PFSK-1 (cell line): ENCODE measurements around the gene ACOX1.

Experiments used
- FOXP2 ChIP-seq: optimal IDR thresholded peaks from 2 replicates; pipeline ENCODE3; 2011; ENCODE audit warnings: borderline replicate concordance, control low read depth, inconsistent platforms; ENCODE audit not compliant: insufficient read depth; ENCODE audit errors: extremely low read length, extremely low read depth
- POLR2AphosphoS5 ChIP-seq: IDR thresholded peaks from 2 replicates; pipeline ENCODE4 v1.6.1; 2012; ENCODE audit warnings: low read depth, mild to moderate bottlenecking, control low read depth, low read length, moderate library complexity
- REST ChIP-seq, 2 experiments: IDR thresholded peaks; 2 replicates each; pipeline versions ENCODE4 v1.6.1 to v1.8.0; 2011 to 2012; ENCODE audit warnings: low read depth in 2 of 2, low read length in 2 of 2, control low read depth in 1 of 2, inconsistent platforms in 1 of 2, mild to moderate bottlenecking in 1 of 2, moderate library complexity in 1 of 2; ENCODE audit not compliant: insufficient read depth in 1 of 2
- SIN3A ChIP-seq: IDR thresholded peaks from 2 replicates; pipeline ENCODE4 v1.6.1; 2012; ENCODE audit warnings: mild to moderate bottlenecking, low read length, moderate library complexity, borderline replicate concordance; ENCODE audit not compliant: insufficient read depth
- TAF1 ChIP-seq: IDR thresholded peaks from 2 replicates; pipeline ENCODE4 v1.6.1; 2012; ENCODE audit warnings: low read length, control low read depth, borderline replicate concordance; ENCODE audit not compliant: insufficient read depth

The ACOX1 gene

DNA sequence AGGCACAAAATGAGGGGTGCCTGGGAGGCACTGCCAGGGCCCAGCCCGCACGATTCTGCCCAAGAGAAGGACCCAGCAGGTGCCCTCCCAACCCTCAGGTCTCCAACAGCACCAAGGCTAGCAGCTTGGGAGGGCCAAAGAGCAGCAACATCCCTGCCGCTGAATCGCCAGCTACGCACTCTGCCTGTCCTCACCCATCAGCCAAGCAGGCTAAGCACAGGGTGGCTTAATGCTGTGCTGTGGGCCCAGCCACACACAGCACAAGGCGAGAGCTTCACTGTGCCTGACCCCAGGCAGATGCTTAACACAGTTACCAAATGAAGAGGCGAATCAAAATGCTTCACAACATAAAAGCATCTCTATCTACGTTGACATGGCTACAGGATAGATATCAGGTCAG is 63.7 kb downstream of the ACOX1 start:
- TF ChIP-seq SIN3A = no peak

- no peak for TF ChIP-seq TAF1
- TF ChIP-seq SIN3A = no peak
- TF ChIP-seq FOXP2 = no peak
- TF ChIP-seq POLR2AphosphoS5 = no peak
- no peak for TF ChIP-seq REST (IDR thresholded peaks at IDR 0.05; ENCODE audit: insufficient read depth in 1 of 2, low read depth in 2 of 2, low read length in 2 of 2)
Observed at GRCh38 chr17:75914643-75915267, 64.2 kb downstream of the ACOX1 start.

- TF ChIP-seq SIN3A (no peak), FOXP2 (no peak), POLR2AphosphoS5 (no peak), REST (IDR thresholded peaks at IDR 0.05; ENCODE audit: insufficient read depth in 1 of 2, low read depth in 2 of 2, low read length in 2 of 2) (no peak), TAF1 (no peak)
Observed at GRCh38 chr17:75913537-75914210, 65.3 kb downstream of the ACOX1 start.

DNA sequence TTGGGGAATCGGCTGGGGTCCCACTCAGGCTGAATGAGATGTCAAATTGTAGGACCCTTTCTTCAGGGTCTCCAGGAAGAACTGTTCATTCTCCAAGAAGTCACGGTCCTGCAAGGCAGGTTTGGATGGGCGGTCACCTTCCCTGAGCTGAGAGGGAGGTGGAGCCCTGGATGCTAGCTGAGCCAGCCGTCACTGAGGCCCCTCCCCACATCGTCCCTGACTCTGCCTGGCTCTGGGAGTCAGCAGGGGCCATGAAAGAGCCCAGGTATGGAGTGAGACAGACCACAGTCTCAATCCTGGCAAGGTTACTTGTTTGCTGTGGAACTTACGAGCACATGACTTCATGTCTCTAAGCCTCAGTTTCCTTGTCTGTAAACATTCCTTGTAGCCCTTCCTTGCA is 68.3 kb downstream of the ACOX1 start:
- TF ChIP-seq POLR2AphosphoS5 = no peak
- no peak for TF ChIP-seq TAF1
- no peak for TF ChIP-seq REST (IDR thresholded peaks at IDR 0.05; ENCODE audit: insufficient read depth in 1 of 2, low read depth in 2 of 2, low read length in 2 of 2)

DNA sequence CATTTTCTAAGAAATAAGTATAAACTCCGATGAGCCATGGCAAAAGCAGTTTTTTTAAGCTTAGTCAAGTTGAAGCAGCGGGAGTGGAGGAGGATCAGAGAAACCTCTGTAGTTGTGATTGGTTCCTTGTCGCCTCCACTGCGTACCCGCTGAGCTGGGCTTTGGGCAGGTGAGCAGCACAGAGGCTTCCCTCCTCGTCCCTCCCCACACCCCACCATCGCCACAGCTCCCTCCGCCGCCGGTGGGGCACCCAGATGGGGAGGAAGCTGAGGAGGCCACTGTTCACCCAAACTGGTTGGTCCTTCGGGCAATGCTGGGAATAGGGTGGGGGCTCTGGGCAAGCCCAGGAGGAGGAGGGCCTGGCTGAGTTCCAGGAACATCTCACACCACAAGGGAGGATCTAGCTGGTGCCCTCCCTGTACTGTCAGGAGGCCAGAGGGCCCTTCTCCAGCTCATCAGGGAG is 69.1 kb downstream of the ACOX1 start:
- TF ChIP-seq REST (IDR thresholded peaks at IDR 0.05; ENCODE audit: insufficient read depth in 1 of 2, low read depth in 2 of 2, low read length in 2 of 2) = no peak
- TF ChIP-seq POLR2AphosphoS5 = no peak
- TF ChIP-seq TAF1 = no peak
- no peak for TF ChIP-seq SIN3A
- TF ChIP-seq FOXP2 = no peak
